GM12878 (cell line): ENCODE data around the gene BRF1. TPM values are rescaled to one million over a fixed set of nuclear protein-coding genes. Genes with fewer than 3 reads are reported as not detected.

Experiments used
- ATAC-seq: fragments of 200-7000 bp; cut with Tn5 transposase; 3 replicates; pipeline ENCODE4 v1.9.1; 2020; ENCODE audit warnings: mild to moderate bottlenecking, moderate library complexity
- BruUV-seq: library from RNA; stranded (reverse); fragments of 400-500 nt; replicated peaks from 2 replicates; lab custom pipeline; 2021; lab: Mats Ljungman, UMichigan
- CTCF ChIA-PET: fragments of 300-600 bp; sonication (Branson Sonifier 250); formaldehyde crosslinking; extraction: SDS; loops from one replicate; lab custom pipeline; 2021; ENCODE audit warnings: inconsistent platforms; lab: Yijun Ruan, JAX
- POLR2A ChIA-PET: fragments of 350-600 bp; formaldehyde crosslinking; extraction: SDS; loops from one replicate; lab custom pipeline; 2021; ENCODE audit warnings: inconsistent platforms; lab: Charles Lee
- RAD21 ChIA-PET: fragments of 300-600 bp; sonication (Branson Sonifier 250); formaldehyde crosslinking; loops from one replicate; lab custom pipeline; 2023; ENCODE audit warnings: antibody characterized with exemption; ENCODE audit not compliant: unreplicated experiment; lab: Charles Lee
- SMC1A ChIA-PET: fragments of 300-600 bp; sonication (Branson Sonifier 250); formaldehyde crosslinking; loops from one replicate; lab custom pipeline; 2023; ENCODE audit not compliant: unreplicated experiment, uncharacterized antibody; lab: Charles Lee
- DNase-seq: peaks from one replicate; pipeline ENCODE4 v3.0.0-alpha.2; 2011; ENCODE audit warnings: low read depth, low spot score
- FAIRE-seq: peaks from 3 replicates; lab custom pipeline; 2011; peaks lifted over from hg19 to GRCh38; lab: Jason Lieb, UNC
- H2AFZ ChIP-seq: 2 replicates; pipeline ENCODE4 v1.6.0; 2011; ENCODE audit warnings: low read depth, low read length, control low read depth; ENCODE audit not compliant: control insufficient read depth
- H3K27ac ChIP-seq: 2 replicates; pipeline ENCODE4 v1.5.1; 2011; ENCODE audit warnings: control low read depth; ENCODE audit not compliant: control insufficient read depth, insufficient read depth
- H3K27me3 ChIP-seq, 2 experiments: replicated peaks in 1 of 2; 2 replicates each; pipeline versions ENCODE4 v1.6.0 to v1.6.1; 2011; ENCODE audit warnings: low read length in 1 of 2; ENCODE audit not compliant: control insufficient read depth in 2 of 2, insufficient read depth in 2 of 2
- H3K36me3 ChIP-seq, 2 experiments: 2 replicates each; pipeline ENCODE4 v1.5.1; 2011; ENCODE audit warnings: low read length in 1 of 2; ENCODE audit not compliant: control insufficient read depth in 2 of 2, insufficient read depth in 2 of 2
- H3K4me1 ChIP-seq: 2 replicates; pipeline ENCODE4 v1.6.1; 2011; ENCODE audit warnings: mild to moderate bottlenecking, low read length, moderate library complexity, mixed read lengths; ENCODE audit not compliant: control insufficient read depth, insufficient read depth
- H3K4me2 ChIP-seq: 2 replicates; pipeline ENCODE4 v1.6.0; 2011; ENCODE audit warnings: control low read depth; ENCODE audit not compliant: control insufficient read depth, insufficient read depth
- H3K4me3 ChIP-seq: fragments of 200-600 bp; sonication (generic); 2 replicates; pipeline ENCODE4 v1.5.1; 2016
- H3K79me2 ChIP-seq: 2 replicates; pipeline ENCODE4 v1.6.0; 2011; ENCODE audit warnings: low read length; ENCODE audit not compliant: control insufficient read depth, insufficient read depth
- H3K9ac ChIP-seq: 2 replicates; pipeline ENCODE4 v1.8.0; 2011; ENCODE audit warnings: low read length, control low read depth, mixed read lengths; ENCODE audit not compliant: control insufficient read depth, insufficient read depth
- H3K9me3 ChIP-seq: replicated peaks from 3 replicates; pipeline ENCODE4 v1.5.1; 2011; ENCODE audit warnings: mild to moderate bottlenecking, low read length; ENCODE audit not compliant: control insufficient read depth, insufficient read depth
- H4K20me1 ChIP-seq: 2 replicates; pipeline ENCODE4 v1.6.0; 2011; ENCODE audit not compliant: control insufficient read depth, insufficient read depth
- CBX5 ChIP-seq: sonication (generic); IDR thresholded peaks from 2 replicates; pipeline ENCODE4 v1.6.1; 2016; ENCODE audit warnings: low read depth, moderate library complexity, mild to moderate bottlenecking, inconsistent platforms
- ELK1 ChIP-seq: IDR thresholded peaks from 2 replicates; pipeline ENCODE4 v1.6.1; 2012; ENCODE audit warnings: low read depth, low read length, improper control_type of control experiment
- ESRRA ChIP-seq: IDR thresholded peaks from 2 replicates; pipeline ENCODE4 v1.6.1; 2012; ENCODE audit warnings: mild to moderate bottlenecking, low read length, improper control_type of control experiment
- HDAC6 ChIP-seq: fragments of 200-600 bp; sonication (generic); IDR thresholded peaks from one replicate; pipeline ENCODE4 v1.8.0; 2017; ENCODE audit warnings: antibody characterized with exemption; ENCODE audit not compliant: unreplicated experiment
- KDM1A ChIP-seq: fragments of 200-600 bp; sonication (generic); IDR thresholded peaks from 2 replicates; pipeline ENCODE4 v1.6.1; 2016; ENCODE audit warnings: borderline replicate concordance
- MEF2A ChIP-seq: IDR thresholded peaks from 2 replicates; pipeline ENCODE4 v1.6.1; 2011; ENCODE audit warnings: low read depth, mild to moderate bottlenecking, low read length, moderate library complexity; ENCODE audit not compliant: insufficient read depth
- MEF2B ChIP-seq: fragments of 450-650 bp; IDR thresholded peaks from 2 replicates; pipeline ENCODE4 v1.6.1; 2018; ENCODE audit warnings: mild to moderate bottlenecking, moderate library complexity; ENCODE audit not compliant: partially characterized antibody, poor library complexity, severe bottlenecking
- POU2F2 ChIP-seq: IDR thresholded peaks from 3 replicates; pipeline ENCODE4 v1.6.1; 2011; ENCODE audit warnings: low read depth, mild to moderate bottlenecking, low read length, borderline replicate concordance
- YBX1 ChIP-seq: fragments of 450-650 bp; IDR thresholded peaks from 2 replicates; pipeline ENCODE4 v1.6.1; 2016; ENCODE audit warnings: antibody characterized with exemption
- YY1 ChIP-seq: IDR thresholded peaks from 2 replicates; pipeline ENCODE4 v1.6.1; 2011; ENCODE audit warnings: low read depth, mild to moderate bottlenecking, low read length
- ZBTB40 ChIP-seq: fragments of 450-650 bp; IDR thresholded peaks from 2 replicates; pipeline ENCODE4 v1.6.1; 2016; ENCODE audit warnings: mild to moderate bottlenecking, moderate library complexity, borderline replicate concordance
- ZNF207 ChIP-seq: fragments of 450-650 bp; IDR thresholded peaks from 2 replicates; pipeline ENCODE4 v1.6.1; 2014; ENCODE audit warnings: antibody characterized with exemption, mild to moderate bottlenecking, borderline replicate concordance
- ZNF622 ChIP-seq: fragments of 450-650 bp; IDR thresholded peaks from 2 replicates; pipeline ENCODE4 v1.6.1; 2017; ENCODE audit warnings: mild to moderate bottlenecking, inconsistent platforms
- WGBS: methylation state at CpG from one replicate; pipeline ENCODE4 v1.1.6; 2016; ENCODE audit warnings: low lambda C conversion rate; ENCODE audit not compliant: insufficient replicate concordance, insufficient coverage; ENCODE audit errors: missing lambda C conversion rate; 5-methylcytosine and 5-hydroxymethylcytosine counted together
- in situ Hi-C: fragments of 300-500 bp; cut with MboI; formaldehyde crosslinking; loops from 9 replicates; pipeline ENCODE4 v1.14.3; 2018; ENCODE audit warnings: mixed read lengths
- intact Hi-C: fragments of 100-400 bp; cut with micrococcal nuclease; formaldehyde crosslinking; loops from one replicate; pipeline ENCODE4 v1.14.2; 2022; ENCODE audit not compliant: unreplicated experiment
- polyA plus RNA-seq, 11 experiments: library from polyadenylated mRNA; depleted of rRNA in 4 of 11; unstranded in 6 of 11; stranded (reverse) in 5 of 11; fragments of >200 nt; fragmentation: Nextera tagmentation in 4 of 11; fragmentation: Illumina TruSeq in 1 of 11; extraction: Ambion mirVana in 4 of 11; extraction: Trizol in 1 of 11; gene quantifications; 1 replicate in 1 of 11; 2 replicates in 10 of 11; pipeline versions ENCODE4 v1.2.1 to v1.2.3, GENCODE V29; 2011 to 2016; ENCODE audit warnings: inconsistent platforms in 2 of 11, missing spikeins in 2 of 11, low read depth in 1 of 11
- total RNA-seq, 4 experiments: library from RNA; depleted of rRNA in 3 of 4; stranded (reverse); fragments of >200 nt in 3 of 4; fragmentation: Illumina TruSeq in 1 of 4; extraction: Trizol in 1 of 4; gene quantifications; 2 replicates each; pipeline versions ENCODE4 v1.2.1 to v1.2.3, GENCODE V29; 2013 to 2021

Gene BRF1
- total and polyA plus RNA-seq, 10 of the 15 experiments (the other 5 are each of a cell fraction or from before 2014, with no cell fraction given) = 0.21 to 33.5 (median 10.7) TPM

- Histone ChIP-seq H4K20me1 (no peaks in the 10 kb centered on the region), H3K9me3 (no peaks in the 10 kb centered on the region), H2AFZ (no peak overlapping the region), H3K4me3 (no peak overlapping the region), H3K4me1 (no peaks in the 10 kb centered on the region), H3K36me3 (peaks cover 1 to 35% of the 10 kb centered on the region in 2 experiments; a peak in 3 of 4 replicates), H3K27ac (no peak overlapping the region)
- no TSS peak for BruUV-seq
- ATAC-seq (no peak), FAIRE-seq (no peak)
- ChIA-PET RAD21 (no interaction called here), POLR2A (no interaction called here), SMC1A (no interaction called here), CTCF (no interaction called here)
- intact Hi-C loops = no loop called here
- 94% methylated on average over 26 of the region's 30 CpGs for WGBS
- no peak for TF ChIP-seq YBX1
- TF ChIP-seq ELK1 = no peak
- TF ChIP-seq ZBTB40 = no peak
- TF ChIP-seq YY1 = no peak
- TF ChIP-seq MEF2A = no peak
- no peak for TF ChIP-seq MEF2B
- TF ChIP-seq POU2F2 = no peak
- no peak for TF ChIP-seq CBX5
- TF ChIP-seq HDAC6 = no peak
- TF ChIP-seq ZNF622 = no peak
- no peak for TF ChIP-seq ESRRA
- TF ChIP-seq KDM1A = no peak
- no peak for TF ChIP-seq ZNF207
- TF ChIP-seq, all 136 proteins: peak for 0
- DNase-seq = no peak
- no peaks in the 10 kb centered on the region for H3K79me2 ChIP-seq
- H3K27me3 ChIP-seq = no peaks in the 10 kb centered on the region
- in situ Hi-C loops = no loop called here
- no peak overlapping the region for H3K4me2 ChIP-seq
- H3K9ac ChIP-seq = no peak overlapping the region
Observed at GRCh38 chr14:105216490-105217247, 84.1 kb downstream of the BRF1 start.
